ENCODE measurements around the gene HDAC9.

HDAC9 gene

GRCh38 chr7:18558503-18558902 is 63.0 kb downstream of the HDAC9 start:
- no peak for DNase-seq (ENCODE audit: low read depth)

- no peak for DNase-seq (ENCODE audit: low read depth)
Observed at GRCh38 chr7:18558910-18559309, 63.4 kb downstream of the HDAC9 start.

- DNase-seq (ENCODE audit: low read depth) = no peak
Observed at GRCh38 chr7:18559756-18560155, 64.2 kb downstream of the HDAC9 start.

- DNase-seq (ENCODE audit: low read depth) = no peak
Observed at GRCh38 chr7:18564779-18565178, 69.2 kb downstream of the HDAC9 start.

DNA sequence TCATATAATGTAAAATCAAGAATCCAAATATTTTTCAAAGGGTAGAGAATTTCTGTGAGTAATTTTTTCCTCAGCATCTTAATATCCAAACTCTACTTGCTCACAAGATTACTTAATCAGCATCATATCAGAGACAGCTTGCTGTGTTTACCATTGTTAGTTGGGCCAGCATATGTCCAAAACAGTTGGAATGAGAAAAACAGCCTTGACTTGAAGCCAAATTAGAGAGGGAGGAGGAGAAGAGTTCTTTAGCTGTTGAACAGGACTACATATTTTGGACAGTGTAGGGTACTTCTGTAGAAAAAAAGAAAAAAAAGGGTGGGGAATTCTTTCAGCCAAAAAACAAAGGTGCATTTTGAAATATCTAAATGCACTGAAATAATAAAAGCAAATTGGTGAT is 69.8 kb downstream of the HDAC9 start:
- DNase-seq (ENCODE audit: low read depth) = no peak

DNA sequence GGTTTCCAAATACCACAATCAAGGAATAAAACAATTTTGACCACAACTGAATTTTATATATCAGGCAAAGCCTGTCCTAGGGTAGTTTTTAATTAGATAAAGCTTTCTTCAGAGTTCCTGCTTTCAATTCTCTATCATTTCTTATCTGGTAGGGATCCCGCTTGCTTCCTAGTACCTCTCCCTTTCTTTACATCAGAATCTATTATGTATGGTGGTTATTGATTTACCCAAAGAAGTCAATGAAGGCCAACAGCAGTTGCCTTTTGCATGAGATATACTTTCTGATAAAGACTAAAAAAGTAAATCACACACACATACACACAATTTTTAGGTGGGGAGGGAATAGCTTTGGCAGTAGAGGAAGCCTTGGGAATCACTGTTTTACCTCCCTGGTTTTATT is 70.7 kb downstream of the HDAC9 start:
- no peak for DNase-seq (ENCODE audit: low read depth)

DNA sequence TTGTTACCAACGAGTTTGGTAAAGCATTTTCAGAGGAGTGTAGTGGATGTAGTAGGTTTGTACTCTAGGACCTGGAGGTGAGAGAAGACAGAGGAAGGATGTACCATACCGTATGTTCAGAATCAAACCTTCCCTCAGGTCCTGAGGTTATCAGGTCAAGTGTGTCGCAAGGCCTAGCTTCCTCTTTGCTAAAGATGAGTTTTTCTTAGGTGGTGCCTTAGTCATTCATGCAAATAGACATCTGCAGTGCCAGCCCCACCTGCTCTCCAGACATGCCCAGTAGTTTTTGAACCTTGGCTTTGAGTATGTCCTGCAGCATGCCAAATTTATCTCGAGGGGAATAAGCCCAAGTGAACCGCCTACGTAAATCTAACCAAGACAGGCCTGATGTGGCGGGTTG is 71.3 kb downstream of the HDAC9 start:
- no peak for DNase-seq (ENCODE audit: low read depth)

DNA sequence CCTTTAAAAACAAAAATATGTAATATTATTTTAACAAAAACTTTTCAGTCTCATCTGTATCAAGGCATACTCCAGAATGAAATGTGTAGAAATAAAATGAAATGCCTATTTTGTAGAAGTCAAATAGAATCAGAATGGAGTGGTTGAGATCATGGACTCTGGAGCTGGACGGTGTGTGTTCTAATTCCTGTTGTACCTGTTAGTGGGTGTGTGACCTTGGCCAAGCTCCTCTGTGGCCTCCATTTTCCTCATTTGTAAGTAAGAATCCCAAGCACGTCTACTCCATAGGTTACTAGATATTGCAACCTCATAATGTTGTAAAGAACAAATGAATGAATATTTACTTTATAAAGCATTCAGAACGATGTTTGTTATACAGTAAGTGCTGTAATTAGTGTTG is 74.9 kb downstream of the HDAC9 start:
- no peak for DNase-seq (ENCODE audit: low read depth)

GRCh38 chr7:18570890-18571478 is 75.4 kb downstream of the HDAC9 start:
- no peak for DNase-seq (ENCODE audit: low read depth)

DNA sequence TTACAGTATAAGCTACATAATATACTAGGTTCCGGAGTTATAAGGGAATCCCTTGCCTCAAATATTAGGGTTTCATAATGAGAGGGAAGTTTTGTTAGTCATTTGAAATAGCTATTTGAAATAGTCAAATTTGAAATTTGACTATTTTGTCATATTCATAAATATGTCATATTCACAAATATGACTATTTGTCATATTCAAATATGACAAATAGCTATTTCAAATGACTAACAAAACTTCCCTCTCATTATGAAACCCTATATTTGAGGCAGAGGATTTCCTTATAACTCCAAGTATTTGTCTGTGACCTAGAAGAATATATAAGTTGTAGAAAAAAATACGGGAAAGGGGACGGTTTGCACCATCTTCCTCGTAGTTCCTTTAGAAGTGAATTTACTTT is 76.6 kb downstream of the HDAC9 start:
- DNase-seq (ENCODE audit: low read depth) = no peak

DNA sequence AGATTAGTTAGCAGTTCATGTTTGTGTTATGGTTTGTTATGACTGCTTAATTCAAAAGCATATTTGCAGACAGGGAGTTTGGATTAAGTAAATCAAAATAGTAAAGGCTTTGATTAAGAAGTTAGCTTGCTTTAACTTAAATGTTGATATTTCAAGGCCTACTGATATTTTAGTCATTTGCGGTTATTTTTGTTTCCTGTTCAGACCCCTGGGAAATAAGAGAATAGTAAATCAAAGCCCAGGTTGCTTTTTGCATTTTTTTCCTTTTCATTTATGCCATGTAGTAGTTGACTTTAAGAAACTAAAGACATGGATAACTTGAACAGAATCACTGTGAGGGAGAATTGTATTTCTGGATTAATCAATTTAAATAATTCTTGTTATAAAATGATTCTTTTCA is 77.3 kb downstream of the HDAC9 start:
- no peak for DNase-seq (ENCODE audit: low read depth)

- DNase-seq (ENCODE audit: low read depth) = no peak
Observed at GRCh38 chr7:18573410-18574234, 78.1 kb downstream of the HDAC9 start.

DNA sequence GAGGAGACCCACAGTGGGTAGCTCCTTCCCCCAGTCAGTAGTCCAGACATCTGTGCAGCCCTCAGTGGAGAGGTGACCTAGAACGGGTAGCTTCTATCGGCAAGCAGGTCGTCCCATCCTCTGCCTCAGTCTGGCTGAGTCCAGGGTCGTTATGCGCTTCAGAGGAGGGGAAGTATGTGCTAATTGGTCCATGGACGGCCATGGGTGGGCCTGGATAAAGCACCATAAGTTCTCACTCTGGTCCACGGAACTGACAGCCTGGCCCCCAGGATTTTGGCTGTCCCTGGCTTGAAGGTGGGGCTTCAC is 78.6 kb downstream of the HDAC9 start:
- DNase-seq (ENCODE audit: low read depth) = no peak

GRCh38 chr7:18574676-18575075 is 79.1 kb downstream of the HDAC9 start:
- DNase-seq (ENCODE audit: low read depth) = no peak

DNA sequence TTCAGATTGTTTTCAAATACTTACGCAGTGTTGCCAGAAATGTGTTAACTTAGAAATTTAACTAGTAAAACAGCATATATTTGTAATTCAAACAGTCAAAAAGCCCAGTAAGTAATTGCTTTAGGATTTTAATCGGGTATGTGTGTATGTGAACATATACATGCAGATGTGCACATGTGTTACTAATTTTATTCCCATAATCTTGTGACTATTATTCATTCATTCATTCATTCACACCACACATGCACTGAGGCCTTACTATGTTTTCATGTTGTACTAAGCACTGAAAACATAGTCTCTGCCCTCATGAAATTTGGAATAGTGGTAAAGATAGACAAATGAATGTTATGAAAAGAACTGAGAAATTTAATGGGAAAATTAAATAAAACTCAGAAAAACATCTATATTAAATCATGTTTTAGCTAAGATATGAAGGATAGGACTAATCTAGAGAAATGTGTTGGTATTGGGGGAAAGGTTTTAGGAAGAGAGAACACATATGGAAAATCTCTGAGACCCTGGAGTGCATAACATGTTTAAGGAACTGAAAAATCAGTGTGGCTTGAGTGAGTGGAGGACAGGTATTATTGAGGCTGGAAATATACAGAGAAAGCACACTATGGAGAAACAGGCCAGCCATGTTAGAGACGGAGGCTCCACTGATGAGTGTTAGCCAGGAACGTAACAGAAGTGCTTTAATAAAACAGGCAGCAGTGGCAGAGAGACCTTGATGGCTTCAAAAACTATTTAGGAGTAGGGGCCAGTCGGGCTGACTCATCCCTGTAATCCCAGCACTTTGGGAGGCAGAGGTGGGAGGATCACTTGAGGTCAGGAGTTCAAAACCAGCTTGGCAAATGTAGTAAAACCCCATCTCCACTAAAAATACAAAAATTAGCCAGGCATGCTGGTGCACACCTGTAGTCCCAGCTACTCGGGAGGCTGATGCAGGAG is 80.3 kb downstream of the HDAC9 start:
- DNase-seq (ENCODE audit: low read depth) = no peak

- no peak for DNase-seq (ENCODE audit: low read depth)
Observed at GRCh38 chr7:18577096-18577771, 81.7 kb downstream of the HDAC9 start.

DNA sequence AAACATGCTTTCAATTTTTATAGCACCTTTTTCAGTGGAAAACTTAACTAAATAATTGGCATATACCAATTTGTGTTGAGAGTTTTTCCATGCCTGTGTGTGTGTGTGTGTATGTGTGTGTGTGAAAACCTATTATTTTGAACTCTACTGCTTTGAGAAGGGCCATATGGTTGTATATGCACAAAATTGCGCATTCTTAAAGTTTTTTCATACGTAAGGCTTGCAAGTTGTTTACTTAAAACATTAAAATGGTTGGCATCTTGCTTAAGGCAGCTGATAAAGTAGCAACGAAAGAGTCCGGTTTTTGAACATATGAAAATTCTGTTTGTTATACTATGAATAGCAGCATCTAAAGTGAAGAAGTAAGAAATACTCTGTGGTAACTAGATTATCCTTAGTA is 84.1 kb downstream of the HDAC9 start:
- DNase-seq (ENCODE audit: low read depth) = no peak

GRCh38 chr7:18580950-18581349 is 85.4 kb downstream of the HDAC9 start:
- no peak for DNase-seq (ENCODE audit: low read depth)

GRCh38 chr7:18583305-18583704 is 87.8 kb downstream of the HDAC9 start:
- peak; percentile 39 for DNase-seq (ENCODE audit: low read depth)

- DNase-seq (ENCODE audit: low read depth) = no peak
Observed at GRCh38 chr7:18590241-18590640, 94.7 kb downstream of the HDAC9 start.

- DNase-seq (ENCODE audit: low read depth) = no peak
Observed at GRCh38 chr7:18590744-18591340, 95.3 kb downstream of the HDAC9 start.

Measured in HS-27A (cell line).